IMR-90 (cell line): ENCODE results near the gene GAB1. TPM values are rescaled to one million over a fixed set of nuclear protein-coding genes. Genes with fewer than 3 reads are reported as not detected.

Experiments
- ATAC-seq: fragments of 200-7000 bp; cut with Tn5 transposase; 2 replicates; pipeline ENCODE4 v1.9.1; 2020; ENCODE audit warnings: low read depth, mild to moderate bottlenecking, moderate library complexity
- BruUV-seq: library from RNA; stranded (reverse); fragments of 400-500 nt; replicated peaks from 2 replicates; lab custom pipeline; 2021; lab: Mats Ljungman, UMichigan
- CTCF ChIA-PET: fragments of 300-600 bp; formaldehyde crosslinking; extraction: SDS; loops from one replicate; lab custom pipeline; 2021; ENCODE audit warnings: antibody characterized with exemption; lab: Yijun Ruan, JAX
- POLR2A ChIA-PET: fragments of 300-600 bp; sonication (Branson Sonifier 250); formaldehyde crosslinking; loops from one replicate; lab custom pipeline; 2022; ENCODE audit warnings: antibody characterized with exemption; ENCODE audit not compliant: unreplicated experiment; lab: Charles Lee
- DNase-seq: peaks from one replicate; pipeline ENCODE4 v3.0.0; 2013
- H2AFZ ChIP-seq: replicated peaks from 2 replicates; pipeline ENCODE3; 2013; ENCODE audit warnings: low read length, mild to moderate bottlenecking; ENCODE audit not compliant: poor library complexity
- H2AK5ac ChIP-seq: 2 replicates; pipeline ENCODE4 v1.6.1; 2013; ENCODE audit warnings: low read depth, low read length, inconsistent platforms
- H2AK9ac ChIP-seq: replicated peaks from 2 replicates; pipeline ENCODE3; 2013; ENCODE audit warnings: mild to moderate bottlenecking, low read depth, low read length, moderate library complexity; ENCODE audit not compliant: poor library complexity
- H2BK120ac ChIP-seq: 2 replicates; pipeline ENCODE4 v1.6.1; 2013; ENCODE audit warnings: low read depth, low read length, inconsistent platforms
- H2BK15ac ChIP-seq: 3 replicates; pipeline ENCODE4 v1.6.1; 2013; ENCODE audit warnings: low read depth, low read length, inconsistent platforms
- H2BK20ac ChIP-seq: 2 replicates; pipeline ENCODE4 v1.6.1; 2013; ENCODE audit warnings: low read depth, mild to moderate bottlenecking, inconsistent platforms, low read length, moderate library complexity
- H2BK5ac ChIP-seq: 2 replicates; pipeline ENCODE4 v1.6.1; 2013; ENCODE audit warnings: mild to moderate bottlenecking, low read depth, low read length, inconsistent platforms; ENCODE audit not compliant: poor library complexity, severe bottlenecking
- H3K14ac ChIP-seq: replicated peaks from 2 replicates; pipeline ENCODE4 v1.6.1; 2013; ENCODE audit warnings: low read depth, low read length, inconsistent platforms
- H3K18ac ChIP-seq: 2 replicates; pipeline ENCODE4 v1.6.1; 2013; ENCODE audit warnings: low read depth, low read length, control low read depth
- H3K23ac ChIP-seq: 2 replicates; pipeline ENCODE4 v1.6.1; 2013; ENCODE audit warnings: low read depth, low read length, inconsistent platforms
- H3K27ac ChIP-seq: 2 replicates; pipeline ENCODE4 v1.5.1; 2013; ENCODE audit warnings: mild to moderate bottlenecking, control low read depth, low read length; ENCODE audit not compliant: insufficient read depth
- H3K27me3 ChIP-seq: 2 replicates; pipeline ENCODE4 v1.6.1; 2013; ENCODE audit warnings: low read length; ENCODE audit not compliant: control insufficient read depth, insufficient read depth
- H3K36me3 ChIP-seq: 2 replicates; pipeline ENCODE4 v1.6.1; 2013; ENCODE audit warnings: low read length, mixed read lengths; ENCODE audit not compliant: control insufficient read depth, insufficient read depth
- H3K4ac ChIP-seq: 2 replicates; pipeline ENCODE4 v1.6.1; 2013; ENCODE audit warnings: low read depth, low read length, inconsistent platforms
- H3K4me1 ChIP-seq: 2 replicates; pipeline ENCODE4 v1.6.1; 2013; ENCODE audit warnings: low read length, mixed read lengths; ENCODE audit not compliant: control insufficient read depth, insufficient read depth
- H3K4me2 ChIP-seq: 2 replicates; pipeline ENCODE4 v1.6.1; 2013; ENCODE audit warnings: low read depth, mild to moderate bottlenecking, control low read depth, low read length, moderate library complexity
- H3K4me3 ChIP-seq: 2 replicates; pipeline ENCODE4 v1.5.1; 2013; ENCODE audit warnings: low read depth, mild to moderate bottlenecking, control low read depth, low read length, moderate library complexity; ENCODE audit not compliant: insufficient read depth
- H3K56ac ChIP-seq: 2 replicates; pipeline ENCODE4 v1.6.1; 2013; ENCODE audit warnings: low read length, inconsistent platforms; ENCODE audit not compliant: insufficient read depth; ENCODE audit errors: extremely low read depth
- H3K79me1 ChIP-seq, 2 experiments: 2 replicates each; pipeline ENCODE4 v1.6.1; 2013; ENCODE audit warnings: low read length in 2 of 2, inconsistent platforms in 1 of 2, low read depth in 1 of 2
- H3K9ac ChIP-seq: 2 replicates; pipeline ENCODE4 v1.6.1; 2013; ENCODE audit warnings: low read depth, low read length, control low read depth
- H3K9me1 ChIP-seq: 2 replicates; pipeline ENCODE4 v1.6.1; 2013; ENCODE audit warnings: low read length, inconsistent platforms; ENCODE audit not compliant: insufficient read depth
- H3K9me3 ChIP-seq: 2 replicates; pipeline ENCODE4 v1.6.1; 2013; ENCODE audit warnings: low read length; ENCODE audit not compliant: control insufficient read depth, insufficient read depth
- H4K20me1 ChIP-seq: 2 replicates; pipeline ENCODE4 v1.6.1; 2013; ENCODE audit warnings: low read length, inconsistent platforms; ENCODE audit not compliant: insufficient read depth
- H4K5ac ChIP-seq: 2 replicates; pipeline ENCODE4 v1.6.1; 2013; ENCODE audit warnings: mild to moderate bottlenecking, low read depth, low read length, control low read depth
- H4K8ac ChIP-seq, 2 experiments: 2 replicates each; pipeline ENCODE4 v1.6.1; 2013; ENCODE audit warnings: low read depth in 2 of 2, low read length in 2 of 2, control low read depth in 1 of 2, inconsistent platforms in 1 of 2
- H4K91ac ChIP-seq: 2 replicates; pipeline ENCODE4 v1.6.1; 2013; ENCODE audit warnings: low read depth, low read length, inconsistent platforms; ENCODE audit not compliant: insufficient read depth
- MAZ ChIP-seq: IDR thresholded peaks from 2 replicates; pipeline ENCODE4 v1.6.1; 2012; ENCODE audit warnings: low read depth, mild to moderate bottlenecking, low read length, improper control_type of control experiment, moderate library complexity, borderline replicate concordance
- RFX5 ChIP-seq: IDR thresholded peaks from 2 replicates; pipeline ENCODE4 v1.8.0; 2012; ENCODE audit warnings: low read depth, mild to moderate bottlenecking, low read length, moderate library complexity
- WGBS, 2 experiments: methylation state at CpG; one replicate each; pipeline versions ENCODE4 v1.1.5 to v1.1.7; 2013; ENCODE audit warnings: missing lambda C conversion rate in 2 of 2; ENCODE audit not compliant: insufficient read length in 1 of 2; ENCODE audit errors: extremely low coverage in 2 of 2; 5-methylcytosine and 5-hydroxymethylcytosine counted together
- dilution Hi-C: fragments of 300-500 bp; cut with HindIII; formaldehyde crosslinking; loops from one replicate; pipeline ENCODE4 v1.14.3; 2018; ENCODE audit warnings: low sequenced_read_pairs; ENCODE audit not compliant: unreplicated experiment
- in situ Hi-C: fragments of 300-500 bp; cut with MboI; formaldehyde crosslinking; loops from 3 replicates; pipeline ENCODE4 v1.14.3; 2019; ENCODE audit warnings: low sequenced_read_pairs, inconsistent platforms, mixed read lengths
- intact Hi-C: fragments of 100-400 bp; cut with micrococcal nuclease; formaldehyde crosslinking; loops from 2 replicates; pipeline ENCODE4 v1.10.0; 2022
- polyA plus RNA-seq, 3 experiments: library from polyadenylated mRNA; depleted of rRNA; stranded (reverse); fragments of >200 nt; gene quantifications; 2 replicates each; pipeline ENCODE4 v1.2.3, GENCODE V29; 2012; ENCODE audit warnings: low replicate concordance in 1 of 3
- total RNA-seq: library from RNA; depleted of rRNA; stranded (reverse); fragments of >200 nt; gene quantifications from 2 replicates; pipeline ENCODE4 v1.2.3, GENCODE V29; 2012
- TF ChIP-seq, protein P1 (sequence below): fragments of 150-350 bp; IDR thresholded peaks from 2 replicates; pipeline ENCODE4 v1.6.1; 2016; ENCODE audit warnings: low read depth, mild to moderate bottlenecking, low read length, moderate library complexity, borderline replicate concordance

Gene GAB1
- total and polyA plus RNA-seq, 2 of the 4 experiments (the other 2 are of a cell fraction): 2.8 to 12.0 TPM

DNA sequence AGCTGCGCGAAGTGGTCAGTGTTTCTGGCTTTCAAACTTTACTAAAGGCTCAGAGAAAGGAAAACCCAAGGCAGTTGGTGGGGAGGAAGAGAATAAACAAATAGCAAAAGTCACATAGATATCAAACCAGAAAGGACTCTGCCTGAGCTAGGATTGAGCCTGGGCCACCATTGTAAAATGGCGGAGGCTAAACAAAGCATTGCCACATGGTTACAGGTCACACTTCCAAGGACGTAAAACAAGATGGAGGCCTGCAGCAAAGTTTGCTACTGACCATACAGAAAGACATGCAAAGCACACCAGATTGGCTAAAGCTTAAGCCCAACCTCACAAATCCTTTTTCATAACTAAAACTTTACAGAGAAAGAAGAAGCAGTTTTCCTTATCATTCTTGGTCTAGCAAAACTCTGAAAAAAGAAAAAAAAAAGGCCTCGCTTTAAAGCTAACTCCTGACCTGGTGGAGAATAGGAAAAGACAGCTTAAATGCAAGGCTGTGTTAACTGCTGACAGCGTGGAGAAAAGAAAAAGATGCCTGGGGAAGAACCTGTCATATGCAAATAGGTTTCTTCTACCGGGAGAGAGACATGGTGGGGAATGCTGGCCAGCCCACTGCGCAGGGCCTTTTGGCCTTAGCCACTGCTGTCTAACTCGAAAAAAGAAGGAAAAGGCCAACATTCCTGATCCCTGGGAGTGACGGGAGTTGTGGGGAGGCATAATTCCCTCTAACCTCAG, 95.0 kb downstream of the GAB1 start:
- ChIA-PET POLR2A (interaction anchor here (0.6 kb wide), 1 partner anchor 47 kb away, joined by 3 read pairs; no protein-coding TSS in a partner anchor), CTCF (no interaction called here)
- DNase-seq (no peak), ATAC-seq (no peak)
- no peak overlapping the region for H3K23ac ChIP-seq
- H3K9me1 ChIP-seq: no peaks in the 10 kb centered on the region
- in situ Hi-C loops (no loop called here), dilution Hi-C loops (no loop called here), intact Hi-C loops (no loop called here)
- peaks cover 7% of the 10 kb centered on the region for H3K9me3 ChIP-seq
- no peak overlapping the region for H2AK9ac ChIP-seq
- no peak overlapping the region for H3K27ac ChIP-seq
- H3K18ac ChIP-seq: no peak overlapping the region
- no peak overlapping the region for H4K8ac ChIP-seq
- no peak overlapping the region for H3K4me3 ChIP-seq
- no peak overlapping the region for H3K56ac ChIP-seq
- H4K91ac ChIP-seq: no peak overlapping the region
- no peak overlapping the region for H4K5ac ChIP-seq
- no peak overlapping the region for H3K4me2 ChIP-seq
- H3K9ac ChIP-seq: no peak overlapping the region
- H2BK120ac ChIP-seq: no peak overlapping the region
- H2BK5ac ChIP-seq: no peak overlapping the region
- H2AFZ ChIP-seq: no peak overlapping the region
- TF ChIP-seq, protein P1, sequence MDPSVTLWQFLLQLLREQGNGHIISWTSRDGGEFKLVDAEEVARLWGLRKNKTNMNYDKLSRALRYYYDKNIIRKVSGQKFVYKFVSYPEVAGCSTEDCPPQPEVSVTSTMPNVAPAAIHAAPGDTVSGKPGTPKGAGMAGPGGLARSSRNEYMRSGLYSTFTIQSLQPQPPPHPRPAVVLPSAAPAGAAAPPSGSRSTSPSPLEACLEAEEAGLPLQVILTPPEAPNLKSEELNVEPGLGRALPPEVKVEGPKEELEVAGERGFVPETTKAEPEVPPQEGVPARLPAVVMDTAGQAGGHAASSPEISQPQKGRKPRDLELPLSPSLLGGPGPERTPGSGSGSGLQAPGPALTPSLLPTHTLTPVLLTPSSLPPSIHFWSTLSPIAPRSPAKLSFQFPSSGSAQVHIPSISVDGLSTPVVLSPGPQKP: no peak
- no peak for TF ChIP-seq MAZ
- no peak for TF ChIP-seq RFX5
- no peaks in the 10 kb centered on the region for H4K20me1 ChIP-seq
- H2BK15ac ChIP-seq: no peak overlapping the region
- 100% methylated on average over 1 of the region's 10 CpGs; no CpG with 5 or more reads in 1 of the 2 experiments for WGBS, 2 experiments
- no peak overlapping the region for H2AK5ac ChIP-seq
- H2BK20ac ChIP-seq: no peak overlapping the region
- no peaks in the 10 kb centered on the region for H3K27me3 ChIP-seq
- no TSS peak for BruUV-seq
- H3K4me1 ChIP-seq: no peaks in the 10 kb centered on the region
- no peak overlapping the region for H3K14ac ChIP-seq
- no peak overlapping the region for H3K4ac ChIP-seq
- H3K36me3 ChIP-seq: peaks cover 10% of the 10 kb centered on the region
- H3K79me1 ChIP-seq: no peaks in the 10 kb centered on the region; a peak in 1 of 4 replicates
